GM18870 (cell line): ENCODE results near the gene FAM124A.

Experiments used
- ATAC-seq: cut with Tn5 transposase; IDR thresholded peaks from one replicate; pipeline ENCODE4 v1.9.1; 2021; ENCODE audit warnings: moderate library complexity; ENCODE audit not compliant: unreplicated experiment

Gene FAM124A

GRCh38 chr13:51220706-51221105 lies 1.5 kb upstream of the FAM124A start:
- ATAC-seq: no peak

GRCh38 chr13:51221108-51221507 lies 1.1 kb upstream of the FAM124A start:
- no peak for ATAC-seq

GRCh38 chr13:51221674-51222036 lies 543 bp upstream of the FAM124A start:
- no peak for ATAC-seq

DNA sequence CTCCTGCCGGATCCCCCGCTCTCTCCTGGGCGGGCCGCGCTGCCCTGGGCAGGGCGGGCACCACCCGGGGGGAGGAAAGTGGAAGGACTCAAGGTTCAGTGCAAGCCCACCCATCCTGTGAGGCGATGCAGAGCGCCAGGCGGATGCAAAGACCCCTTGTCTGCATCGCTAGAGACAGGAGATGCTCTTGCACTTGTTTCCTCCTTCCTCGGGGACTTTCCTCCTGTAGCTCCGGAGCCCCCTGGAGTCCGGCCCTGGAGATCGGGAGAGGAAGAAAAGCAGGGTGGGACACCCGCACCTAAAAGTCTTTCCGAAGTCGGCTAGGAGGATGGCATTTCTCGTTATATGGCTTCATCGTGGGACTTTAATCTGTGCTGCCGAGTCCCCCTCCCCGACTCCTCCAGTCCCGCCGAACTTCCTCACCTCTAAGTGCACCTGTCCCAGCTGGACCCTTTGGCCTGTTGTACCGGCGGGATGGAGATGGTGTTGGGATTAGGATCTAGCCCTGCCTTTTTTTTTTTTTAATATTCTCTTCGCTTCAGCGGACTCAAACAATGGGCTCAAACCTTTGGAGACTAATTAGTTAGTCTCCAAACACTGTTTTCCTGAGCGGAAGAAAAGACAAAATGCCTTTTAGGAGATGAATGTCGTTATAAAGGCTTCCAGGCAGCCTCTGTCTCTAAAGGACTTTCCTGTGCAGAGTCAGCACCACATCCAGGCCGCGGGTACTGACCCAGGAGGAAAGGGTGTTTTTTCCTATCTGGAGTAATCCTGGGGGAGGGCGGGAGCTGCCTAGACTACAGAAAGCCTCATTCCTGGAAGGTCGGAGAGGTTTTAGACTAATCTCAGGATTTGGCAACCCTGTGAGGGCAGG lies 725 bp downstream of the FAM124A start:
- no peak for ATAC-seq

DNA sequence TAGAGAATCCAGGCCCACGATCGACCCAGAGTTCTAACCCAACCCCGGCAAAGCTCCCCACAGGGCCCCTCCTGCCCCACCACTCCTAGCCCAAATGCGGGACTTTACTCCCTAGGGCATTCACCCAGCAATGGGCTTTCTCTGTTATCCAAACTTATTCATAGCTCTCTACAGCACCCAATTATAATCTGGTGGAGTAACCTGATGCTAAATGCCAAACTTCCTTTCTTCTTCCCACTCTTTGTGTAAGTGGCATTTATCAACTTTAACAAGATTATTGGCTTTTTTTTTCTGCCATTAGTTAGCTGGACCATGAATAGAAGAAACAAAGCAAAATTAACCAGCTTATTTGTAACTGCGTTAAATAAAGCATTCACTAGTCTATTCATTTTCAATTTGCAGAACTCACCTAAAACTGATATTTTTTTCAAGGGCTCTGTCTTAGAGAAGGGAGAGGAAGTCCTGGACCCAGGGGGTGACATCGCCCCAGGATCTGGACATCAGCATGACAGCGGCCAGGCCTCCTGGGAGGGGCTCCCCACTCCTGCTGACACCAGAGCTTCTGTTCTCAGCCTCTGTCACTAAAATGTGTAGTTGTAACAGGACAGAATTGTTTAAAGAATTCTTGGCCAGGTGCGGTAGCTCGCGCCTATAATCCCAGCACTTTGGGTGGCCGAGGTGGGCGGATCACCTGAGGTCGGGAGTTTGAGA lies 1.5 kb downstream of the FAM124A start:
- no peak for ATAC-seq

- no peak for ATAC-seq
Observed at GRCh38 chr13:51225029-51225428, 2.8 kb downstream of the FAM124A start.

- ATAC-seq: no peak
Observed at GRCh38 chr13:51227404-51227803, 5.2 kb downstream of the FAM124A start.

GRCh38 chr13:51229101-51229719 lies 7.0 kb downstream of the FAM124A start:
- ATAC-seq: no peak

- no peak for ATAC-seq
Observed at GRCh38 chr13:51229731-51230130, 7.5 kb downstream of the FAM124A start.

DNA sequence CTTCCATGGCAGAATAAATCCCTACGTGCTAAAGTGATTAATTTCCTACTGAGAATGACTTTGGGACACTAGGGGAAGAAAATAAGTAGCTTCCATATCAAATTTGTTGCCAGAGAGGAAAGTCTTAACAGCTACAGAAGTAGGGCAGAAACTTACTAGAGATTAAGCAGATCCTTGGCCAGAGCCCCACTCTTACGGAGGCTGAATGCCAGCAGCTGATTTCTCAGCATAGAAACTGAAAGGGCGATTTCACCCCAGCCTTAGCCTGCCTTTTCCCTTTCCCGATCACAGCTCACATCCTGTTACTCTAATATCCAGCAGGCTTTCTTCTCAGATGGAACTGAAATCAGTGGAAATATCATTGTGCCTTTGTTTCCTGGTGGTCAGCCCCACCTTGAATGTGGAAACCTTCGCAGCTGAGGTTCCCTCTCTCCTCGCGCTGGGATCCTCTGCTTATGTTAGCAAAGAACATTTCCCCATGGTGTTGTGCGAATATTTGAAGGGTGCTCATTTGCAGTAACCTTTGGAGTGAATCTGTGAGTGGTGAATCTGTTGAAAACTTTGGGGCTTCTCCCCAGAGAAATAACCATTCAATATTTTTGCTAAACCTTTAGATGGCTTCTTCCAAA lies 8.4 kb downstream of the FAM124A start:
- ATAC-seq: no peak

DNA sequence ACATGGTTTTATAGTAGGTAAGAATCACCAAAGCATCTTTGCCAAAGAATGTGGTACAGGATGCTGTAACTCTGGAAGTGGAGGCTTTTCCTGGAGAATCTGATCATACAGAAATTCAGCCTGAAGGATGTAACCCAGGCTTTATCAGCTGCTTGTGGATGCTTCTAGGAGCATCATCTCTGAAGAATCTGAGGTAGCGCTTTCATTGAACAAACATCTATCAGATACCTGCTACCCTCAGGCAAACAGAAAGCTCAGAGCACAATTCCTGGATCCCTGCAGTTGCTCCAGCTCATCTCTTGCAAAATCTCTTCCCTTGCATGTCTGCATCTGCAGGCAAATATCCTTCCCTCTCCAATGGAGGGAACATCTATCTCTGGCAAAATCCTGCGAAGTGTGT lies 9.3 kb downstream of the FAM124A start:
- no peak for ATAC-seq

DNA sequence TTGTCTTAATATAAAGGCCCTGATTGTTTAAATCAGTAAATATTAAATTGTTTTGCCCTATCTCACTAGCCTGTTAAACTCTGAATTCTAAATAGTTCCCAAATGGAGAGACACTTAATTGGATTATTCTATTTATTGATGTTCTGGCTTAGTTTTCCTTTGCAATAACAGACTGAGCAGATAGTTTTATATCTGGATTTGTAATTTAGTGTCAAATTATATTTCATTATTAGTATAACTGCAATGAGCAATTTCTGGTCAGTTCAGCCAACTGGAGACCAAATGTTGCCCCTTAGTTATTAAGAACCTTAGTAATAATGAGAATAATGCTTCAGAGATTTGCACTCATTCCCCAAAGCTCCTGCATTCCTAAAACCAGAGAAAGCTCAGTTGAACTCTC lies 10.1 kb downstream of the FAM124A start:
- ATAC-seq: no peak

GRCh38 chr13:51233117-51233826 lies 11.1 kb downstream of the FAM124A start:
- ATAC-seq: no peak

DNA sequence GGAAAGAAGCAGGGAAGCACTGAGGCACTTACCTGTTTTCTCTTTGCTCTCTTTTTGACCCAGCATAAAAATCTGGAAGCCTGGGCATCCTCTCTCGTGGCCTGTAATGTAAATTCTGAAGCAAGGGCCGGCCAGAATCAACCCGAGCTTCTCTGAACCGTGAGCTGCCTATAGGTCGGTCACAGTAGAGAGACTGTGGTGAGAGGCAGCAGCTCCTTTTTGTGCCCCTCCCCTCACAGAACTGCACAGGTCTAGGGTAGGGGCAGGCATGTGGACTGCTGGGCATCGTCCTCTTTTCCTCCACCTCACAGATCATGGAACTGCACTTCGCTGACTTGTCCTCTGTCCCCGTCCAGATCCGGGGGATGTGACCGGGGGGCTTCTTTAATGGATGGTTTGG lies 12.5 kb downstream of the FAM124A start:
- no peak for ATAC-seq

GRCh38 chr13:51235186-51235585 lies 13.0 kb downstream of the FAM124A start:
- no peak for ATAC-seq

GRCh38 chr13:51235756-51236490 lies 13.7 kb downstream of the FAM124A start:
- no peak for ATAC-seq

DNA sequence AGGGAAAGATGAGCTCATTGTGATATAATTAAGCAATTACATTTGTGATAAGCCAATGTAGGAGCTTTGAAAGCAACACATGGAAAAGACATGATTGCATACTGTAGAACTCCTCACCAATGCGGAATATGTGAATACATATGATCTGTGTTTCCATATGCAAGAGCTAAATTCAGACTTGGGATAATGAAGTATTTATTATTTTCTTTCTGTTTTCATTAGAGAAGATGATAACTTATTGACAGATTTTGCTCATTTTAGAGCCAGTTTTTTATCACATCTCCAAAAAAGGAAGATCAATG lies 14.2 kb downstream of the FAM124A start:
- no peak for ATAC-seq

DNA sequence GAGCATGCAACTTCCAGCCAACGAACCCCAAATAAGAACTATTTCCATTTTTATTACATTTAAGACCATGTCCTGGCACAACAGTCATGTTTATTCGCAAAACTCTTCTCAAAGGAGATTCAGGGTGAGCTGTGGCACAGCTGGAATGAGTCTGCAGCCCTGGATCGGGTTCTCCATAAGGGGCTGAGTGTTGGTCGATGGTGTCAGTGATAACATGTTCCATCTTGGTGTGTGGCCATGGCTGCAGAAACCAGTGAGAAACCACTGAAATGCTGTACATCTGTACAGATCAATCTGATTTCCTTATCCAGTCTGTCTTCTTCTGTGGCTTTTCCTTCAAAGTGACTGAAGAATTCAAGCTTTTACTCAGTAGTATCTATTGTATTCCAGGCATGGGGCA lies 15.2 kb downstream of the FAM124A start:
- ATAC-seq: no peak

DNA sequence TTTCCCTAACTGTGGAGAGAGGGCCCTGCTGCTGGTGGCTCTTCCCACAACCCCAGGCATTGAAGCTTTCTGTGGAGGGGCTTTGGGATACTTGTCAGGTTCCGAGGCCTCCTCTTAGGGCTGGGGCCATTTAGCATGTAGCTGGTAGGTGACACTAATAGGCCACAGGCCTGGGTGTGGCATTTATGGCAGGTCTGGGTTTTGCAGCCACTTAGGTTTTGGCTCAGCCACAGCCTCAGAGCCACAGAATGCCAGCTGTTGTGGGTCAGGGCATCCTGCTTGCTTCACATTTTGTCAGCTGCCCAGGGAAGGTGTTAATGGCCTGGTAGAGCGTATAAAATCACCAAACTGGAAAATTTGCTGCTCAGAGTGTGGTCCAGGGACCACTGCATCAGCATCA lies 15.7 kb downstream of the FAM124A start:
- ATAC-seq: no peak

- ATAC-seq: no peak
Observed at GRCh38 chr13:51240178-51240577, 18.0 kb downstream of the FAM124A start.
